ENCODE results near the gene DPCD.

GRCh38 chr10:101568054-101568745 is 19.9 kb upstream of the DPCD start:
- no peak for TF ChIP-seq CTCF (IDR thresholded peaks at IDR 0.05 in 2 of 3, conservative IDR thresholded peaks at IDR 0.05 in 1 of 3; ENCODE audit: borderline replicate concordance in 1 of 3, insufficient read depth in 1 of 3, low read depth in 2 of 3, low read length in 2 of 3)
- TF ChIP-seq POLR2A (IDR thresholded peaks at IDR 0.05; ENCODE audit: borderline replicate concordance, extremely low read depth, insufficient read depth, insufficient read length): no peak
- no peak for TF ChIP-seq JUND (IDR thresholded peaks at IDR 0.05)
- no peak for TF ChIP-seq ZNF274 (IDR thresholded peaks at IDR 0.05; ENCODE audit: low read depth, low read length)
- TF ChIP-seq SP1 (IDR thresholded peaks at IDR 0.05; ENCODE audit: low read depth): no peak
- TF ChIP-seq POLR2AphosphoS5 (IDR thresholded peaks at IDR 0.05; ENCODE audit: low read depth, low read length): no peak
- TF ChIP-seq EZH2 (IDR thresholded peaks at IDR 0.05): no peak

Data from HCT116 (cell line).